ENCODE measurements around the gene COLGALT1.

Gene COLGALT1

DNA sequence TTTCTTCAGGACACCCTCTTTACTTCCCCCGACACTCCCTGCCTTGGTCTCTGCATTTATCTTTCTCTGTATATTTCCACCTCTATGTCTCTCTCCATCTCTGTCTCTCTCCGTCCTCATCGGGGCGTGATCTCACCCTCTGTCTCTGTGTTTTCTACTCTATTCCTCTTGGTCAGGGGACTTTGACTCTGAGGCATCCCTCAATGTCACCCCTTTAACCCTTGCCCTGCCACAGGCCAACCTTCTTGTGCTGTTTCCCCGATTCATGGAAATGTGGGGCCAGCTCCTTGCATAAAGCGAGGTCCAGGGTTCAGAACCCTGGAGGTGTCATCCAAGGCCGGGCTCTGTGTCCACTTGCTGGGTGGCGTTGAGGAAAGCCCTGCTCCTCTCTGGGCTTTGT lies 46.8 kb downstream of the COLGALT1 start:
- DNase-seq = no peak

- DNase-seq = no peak
Measured at GRCh38 chr19:17602872-17603510, 47.5 kb downstream of the COLGALT1 start.

DNA sequence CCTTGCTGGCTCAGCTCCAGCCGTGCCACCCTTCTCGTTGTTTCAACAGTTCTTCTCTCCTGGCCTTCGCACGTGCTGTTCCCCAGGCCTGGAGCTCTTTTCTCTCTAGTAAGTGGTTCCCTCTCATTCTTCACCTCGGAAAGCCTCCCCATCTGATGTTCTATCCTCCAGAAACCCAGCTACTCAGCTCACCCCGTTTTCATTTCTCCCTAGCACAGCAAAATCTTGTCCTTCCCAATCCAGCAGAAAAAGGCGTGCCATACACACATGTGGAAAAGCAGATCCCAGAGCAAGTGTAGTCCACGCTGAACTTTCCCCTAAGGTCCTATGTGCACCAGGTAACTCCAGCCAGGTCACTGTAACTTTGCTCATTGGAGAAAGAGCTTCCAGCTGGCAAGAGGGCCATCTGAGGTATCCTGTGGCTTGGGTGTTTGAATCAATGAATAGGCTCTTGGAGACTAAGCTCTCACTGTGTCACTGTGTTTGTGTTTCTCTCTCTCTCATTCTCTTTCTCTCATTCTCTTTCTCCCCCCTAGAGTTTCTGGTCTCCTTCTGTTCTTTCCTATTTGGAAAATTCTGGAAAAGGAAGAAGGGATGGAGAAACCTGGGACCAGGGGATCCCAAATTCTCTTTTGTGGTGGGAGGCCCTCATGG lies 49.0 kb downstream of the COLGALT1 start:
- DNase-seq = no peak

GRCh38 chr19:17605117-17605516 lies 49.7 kb downstream of the COLGALT1 start:
- DNase-seq = no peak

GRCh38 chr19:17605761-17606589 lies 50.5 kb downstream of the COLGALT1 start:
- no peak for DNase-seq

DNA sequence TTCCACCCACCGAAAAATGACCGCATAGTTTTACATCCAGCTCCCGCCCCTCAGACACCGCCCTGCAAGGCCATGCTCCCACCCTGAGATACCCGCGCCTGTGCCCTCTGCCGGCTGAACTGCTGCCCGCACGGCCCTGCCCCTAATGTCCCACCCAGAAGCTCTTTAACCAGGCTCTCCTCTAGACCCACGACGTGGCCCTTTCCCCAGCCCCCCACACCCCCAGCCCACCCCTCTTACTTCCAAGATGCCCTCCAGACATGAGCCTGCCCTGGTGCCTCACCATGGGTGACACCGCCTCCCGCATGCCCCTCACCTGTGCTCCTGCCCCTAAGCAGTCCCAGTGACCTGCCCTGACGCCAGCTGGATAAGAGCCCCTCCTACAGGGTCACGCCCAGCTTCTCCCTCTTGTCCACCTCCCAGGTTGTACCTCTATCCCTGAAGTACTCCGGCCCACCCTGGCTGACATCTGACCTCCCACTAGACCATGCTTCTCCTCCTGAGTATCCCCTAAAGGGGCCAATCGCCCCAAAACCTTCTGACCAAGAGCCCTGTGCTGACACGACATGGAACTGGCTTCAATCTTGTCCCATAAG lies 51.2 kb downstream of the COLGALT1 start:
- no peak for DNase-seq

GRCh38 chr19:17607936-17608335 lies 52.5 kb downstream of the COLGALT1 start:
- DNase-seq = no peak

GRCh38 chr19:17610384-17610783 lies 54.9 kb downstream of the COLGALT1 start:
- no peak for DNase-seq

DNA sequence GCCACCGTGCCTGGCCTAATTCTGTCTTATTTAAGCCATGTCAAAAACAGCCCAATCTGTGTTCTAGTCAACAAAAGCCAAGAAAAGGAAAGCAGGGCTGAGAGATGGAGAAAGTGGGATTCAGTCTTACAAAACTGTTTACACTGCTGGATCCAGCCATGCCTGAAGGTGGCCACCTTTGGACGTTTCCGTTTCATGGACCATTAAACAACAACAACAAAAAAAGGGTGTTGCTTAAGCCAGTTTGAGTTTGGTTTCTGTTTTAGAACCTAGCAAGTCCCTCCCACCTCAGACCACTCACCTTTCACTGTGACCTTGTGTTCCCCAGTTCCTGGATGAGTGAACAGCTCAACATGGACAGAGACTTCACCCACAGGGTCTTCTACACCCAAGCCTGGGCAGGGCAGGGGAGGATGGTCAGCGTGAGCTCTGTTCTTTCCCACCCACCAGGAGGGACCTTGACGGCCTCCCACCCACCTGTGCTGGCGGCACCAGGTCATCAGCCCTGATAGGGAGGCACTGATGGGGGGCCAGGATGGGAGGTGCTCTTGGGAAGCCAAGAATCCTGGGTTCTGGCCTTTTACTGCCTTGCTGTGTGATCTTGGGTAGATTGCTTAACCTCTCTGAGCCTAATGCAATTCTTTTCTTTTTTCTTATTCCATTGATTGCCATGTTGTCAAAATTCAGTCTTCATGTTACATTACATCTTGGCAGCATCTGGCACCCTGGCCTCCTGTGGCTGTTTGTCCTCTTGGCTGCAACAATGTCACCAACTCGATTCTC lies 56.2 kb downstream of the COLGALT1 start:
- DNase-seq = no peak

DNA sequence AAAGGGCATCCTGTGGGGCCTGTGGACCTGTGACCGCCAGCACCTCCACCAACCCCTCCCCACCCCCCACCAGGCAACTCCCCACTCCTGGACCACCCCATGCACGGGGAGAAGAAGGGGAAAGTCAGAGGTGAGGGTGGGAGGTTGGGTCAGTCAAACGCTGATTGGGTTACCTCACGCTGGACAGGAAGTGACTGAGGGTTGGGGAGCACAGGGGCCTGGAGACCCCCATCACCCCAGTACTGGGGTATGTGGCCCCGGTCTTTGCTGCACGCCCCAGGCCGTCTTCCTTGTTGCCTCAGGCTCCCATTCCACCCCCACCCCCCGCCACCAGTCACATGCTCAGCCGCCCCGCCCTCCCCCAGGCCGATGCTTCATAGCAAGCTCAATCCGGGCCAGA lies 59.0 kb downstream of the COLGALT1 start:
- no peak for DNase-seq

DNA sequence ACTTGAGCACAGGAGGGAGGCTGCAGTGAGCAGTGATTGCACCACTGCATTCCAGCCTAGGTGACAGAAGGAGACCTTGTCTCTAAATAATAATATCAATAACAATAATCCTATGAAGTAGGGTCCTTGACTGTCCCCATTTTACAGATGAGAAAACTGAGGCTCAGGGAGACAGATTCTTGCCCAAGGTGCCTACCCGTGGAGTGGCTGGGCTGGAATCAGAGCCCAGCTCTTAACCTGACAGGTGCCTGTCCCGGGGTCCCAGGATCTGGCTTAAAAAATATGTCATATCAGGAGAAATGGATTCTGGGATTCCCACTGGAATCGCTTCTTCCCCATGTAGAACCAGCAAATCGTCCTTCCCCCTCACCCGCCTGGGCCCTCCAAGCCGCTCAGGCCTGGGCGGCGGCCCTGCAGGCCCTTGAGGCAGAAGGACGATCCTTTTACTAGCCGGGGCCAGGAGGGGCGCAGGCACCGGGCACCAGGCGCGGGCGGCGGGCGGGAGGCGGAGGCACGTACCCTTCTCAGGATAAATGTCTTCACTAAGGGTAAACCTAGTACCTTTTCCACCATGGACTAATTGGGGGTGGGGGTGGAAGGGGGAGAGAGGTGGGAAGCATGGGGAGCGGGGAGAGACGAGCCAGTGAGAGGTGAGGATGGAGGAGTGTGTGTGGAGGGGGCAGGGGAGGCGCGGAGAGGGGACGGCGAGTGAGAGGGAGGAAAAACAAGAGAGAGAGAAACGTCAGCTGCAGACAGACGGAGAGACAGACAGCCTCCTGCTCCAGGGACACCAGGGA lies 60.6 kb downstream of the COLGALT1 start:
- no peak for DNase-seq

DNA sequence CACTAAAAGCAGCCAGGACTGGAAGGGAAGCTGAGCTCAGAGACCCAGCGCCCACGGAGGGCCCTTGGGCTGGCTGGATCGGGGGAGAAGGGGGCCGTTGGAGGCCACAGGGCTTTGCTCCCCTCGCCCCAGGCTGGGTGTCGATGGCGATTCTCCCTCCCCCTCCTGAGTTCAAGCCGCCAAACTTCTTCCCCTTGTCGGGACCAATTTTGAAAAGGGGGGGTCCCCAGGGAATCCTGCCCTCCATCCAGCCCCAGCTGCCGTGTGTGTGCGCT lies 61.2 kb downstream of the COLGALT1 start:
- no peak for DNase-seq

DNA sequence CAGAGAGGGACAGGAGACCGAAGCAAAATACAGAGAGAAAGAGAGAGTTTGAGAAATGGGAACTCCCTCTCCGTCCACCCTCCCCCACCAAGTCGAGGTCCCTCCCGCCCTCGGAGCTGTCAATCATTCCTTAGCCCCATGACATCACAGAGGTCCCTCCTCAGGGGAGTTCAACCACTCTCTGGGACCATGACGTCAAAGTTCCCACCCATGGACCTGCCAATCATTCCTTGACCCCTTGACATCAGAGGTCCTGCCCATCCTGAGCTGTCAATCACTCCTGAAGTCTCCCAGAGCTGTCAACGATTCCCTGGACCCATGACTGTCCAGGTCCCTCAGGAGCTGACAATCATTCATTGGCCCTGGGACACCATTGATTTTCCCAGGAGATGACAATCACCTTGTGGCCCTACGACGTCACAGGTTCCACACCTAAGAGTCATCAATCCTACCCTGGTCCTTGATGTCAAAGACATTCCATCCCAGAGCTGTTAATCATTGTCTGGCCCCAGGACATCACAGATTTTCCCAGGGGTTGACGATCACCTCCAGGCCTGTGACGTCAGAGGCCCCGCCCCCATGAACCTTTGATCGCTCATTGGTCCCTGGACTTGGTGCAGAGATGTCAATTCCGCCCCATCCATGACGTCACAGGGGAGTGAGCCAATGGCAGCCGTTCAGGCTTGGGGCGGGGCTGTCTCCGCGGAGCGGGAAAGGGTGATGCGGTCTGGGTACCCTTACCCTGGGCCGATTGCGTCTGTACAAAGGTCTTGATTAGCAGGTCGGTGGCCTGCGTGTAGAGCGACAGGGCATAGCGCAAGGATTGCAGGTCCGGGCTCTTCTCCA lies 61.7 kb downstream of the COLGALT1 start:
- DNase-seq = no peak

- DNase-seq = no peak
Measured at GRCh38 chr19:17617807-17618192, 62.4 kb downstream of the COLGALT1 start.

DNA sequence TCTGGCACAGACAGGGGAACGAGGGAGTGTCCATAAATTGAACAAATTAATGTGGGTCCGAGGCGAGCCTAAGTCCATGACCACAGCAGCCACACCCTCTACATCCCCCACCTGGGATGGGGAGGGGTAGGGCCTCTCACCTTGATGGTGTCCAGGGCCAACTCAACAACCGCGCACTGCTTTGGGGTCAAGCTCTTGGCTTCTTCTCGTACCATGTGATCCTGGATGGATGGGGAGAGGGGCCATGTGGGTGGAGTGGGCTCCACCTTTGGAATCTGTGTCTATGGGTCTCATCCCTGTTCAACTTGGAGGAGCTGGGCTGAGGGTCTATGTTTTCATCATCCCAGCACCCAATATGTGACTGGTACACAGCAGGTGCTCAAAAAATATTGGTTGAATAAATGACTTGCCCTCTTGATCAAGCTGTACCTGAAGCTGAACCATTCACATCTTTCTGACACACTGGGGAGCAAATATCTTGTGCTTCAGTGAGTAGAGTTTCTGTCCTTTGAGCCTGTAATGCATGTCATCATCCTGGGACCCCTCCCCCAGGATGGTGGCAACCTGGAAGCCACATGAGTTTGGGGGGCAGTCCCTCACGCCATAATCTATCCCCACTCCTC lies 62.9 kb downstream of the COLGALT1 start:
- no peak for DNase-seq

- DNase-seq = no peak
Measured at GRCh38 chr19:17618936-17619335, 63.5 kb downstream of the COLGALT1 start.

GRCh38 chr19:17620696-17621095 lies 65.2 kb downstream of the COLGALT1 start:
- DNase-seq = no peak

DNA sequence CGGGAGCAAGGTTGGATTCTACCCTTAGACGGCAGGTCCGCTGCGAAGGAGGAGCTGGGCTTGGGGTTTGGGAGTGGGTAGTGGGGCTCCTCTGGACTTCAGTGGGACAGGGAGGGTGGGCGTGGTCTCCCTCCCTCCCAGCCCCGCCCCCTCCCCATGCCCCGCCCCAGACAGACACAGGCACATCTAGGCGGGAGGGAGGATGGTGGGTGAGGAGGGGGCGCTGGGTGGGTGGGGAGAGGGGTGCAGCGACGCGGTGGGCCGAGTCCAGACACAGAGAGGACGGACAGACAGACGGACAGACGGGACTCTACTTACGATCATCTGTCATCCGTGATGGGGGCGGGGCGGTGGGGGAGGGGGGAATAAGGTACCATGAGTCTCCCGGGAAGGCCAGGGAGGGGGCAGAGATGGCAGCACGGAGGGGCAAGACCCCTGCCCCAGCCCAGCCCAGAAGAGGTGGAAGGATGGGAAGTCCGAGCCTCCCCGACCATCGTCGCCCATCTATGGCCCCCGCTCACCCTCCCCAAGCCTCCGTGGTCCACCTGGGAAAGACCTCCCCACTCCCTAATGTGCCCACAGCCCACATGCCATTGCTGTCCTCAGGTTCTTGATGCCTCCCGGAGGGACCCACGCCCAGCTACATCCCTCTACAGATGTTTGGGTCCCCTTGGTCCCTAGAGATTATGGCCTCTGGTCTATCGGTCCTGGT lies 67.9 kb downstream of the COLGALT1 start:
- no peak for DNase-seq

DNA sequence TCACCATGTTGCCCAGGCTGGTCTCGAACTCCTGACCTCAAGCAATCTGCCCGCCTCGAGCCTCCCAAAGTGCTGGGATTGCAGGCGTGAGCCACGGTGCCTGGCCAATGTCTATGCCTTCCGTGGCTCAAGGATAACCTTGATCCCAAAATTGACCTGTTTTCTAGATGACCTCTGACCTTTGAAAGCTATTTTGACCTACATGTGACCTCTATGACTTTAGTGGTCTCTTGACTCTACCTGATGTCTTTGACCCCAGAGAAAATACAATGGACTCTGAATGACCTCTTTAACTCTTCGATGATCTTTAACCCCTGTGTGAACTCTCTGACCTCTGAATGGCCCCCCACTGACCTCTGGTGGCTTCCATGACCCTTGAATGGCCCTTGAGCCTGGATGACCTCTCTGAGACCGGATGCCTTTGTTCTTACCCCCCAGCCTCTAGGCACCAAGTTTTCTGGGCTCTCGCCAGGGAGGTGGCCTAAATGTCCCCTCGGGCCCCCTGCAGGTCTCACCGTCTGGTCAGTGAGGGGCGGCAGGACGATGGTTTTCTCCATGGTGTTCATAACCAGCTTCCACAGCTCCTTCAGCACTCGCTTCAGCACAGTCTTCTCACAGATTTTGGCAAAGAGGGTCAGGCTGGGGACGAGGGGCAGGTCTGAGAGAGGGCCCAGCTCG lies 69.0 kb downstream of the COLGALT1 start:
- DNase-seq = no peak

GRCh38 chr19:17625043-17625442 lies 69.6 kb downstream of the COLGALT1 start:
- no peak for DNase-seq

Data from DMS79 treated with DMSO at 0.1 percent for 48 hours (cell line).